Common myeloid progenitor, CD34-positive (primary cell): Measurements from ENCODE around the gene LSAMP.

Source experiments
- CTCF ChIA-PET: fragments of 350-600 bp; sonication (Branson Sonifier 250); formaldehyde crosslinking; loops from one replicate; lab custom pipeline; 2021; ENCODE audit warnings: antibody characterized with exemption; lab: Charles Lee
- POLR2A ChIA-PET: fragments of 350-600 bp; sonication (Branson Sonifier 250); formaldehyde crosslinking; loops from one replicate; lab custom pipeline; 2021; ENCODE audit warnings: antibody characterized with exemption; lab: Charles Lee
- DNase-seq, 3 donors: peaks; one replicate each; pipeline versions ENCODE4 v3.0.0 to v3.0.0-alpha.2; 2013
- H3K27ac ChIP-seq, 2 experiments: 1 replicate in 1 of 2; 2 replicates in 1 of 2; pipeline ENCODE4 v1.7.0; 2013; ENCODE audit warnings: inconsistent platforms in 2 of 2, low read length in 2 of 2, mild to moderate bottlenecking in 2 of 2, low read depth in 1 of 2, moderate library complexity in 1 of 2; ENCODE audit not compliant: severe bottlenecking in 2 of 2, insufficient read depth in 1 of 2, poor library complexity in 1 of 2
- H3K27me3 ChIP-seq, 5 experiments: replicated peaks in 2 of 5; 1 replicate in 3 of 5; 2 replicates in 2 of 5; pipeline versions ENCODE4 v1.6.1 to v1.7.0; 2013; ENCODE audit warnings: low read length in 4 of 5, mild to moderate bottlenecking in 2 of 5, moderate library complexity in 2 of 5, inconsistent platforms in 1 of 5; ENCODE audit not compliant: insufficient read depth in 5 of 5, control insufficient read depth in 4 of 5
- H3K36me3 ChIP-seq, 4 experiments: 1 replicate in 2 of 4; 2 replicates in 2 of 4; pipeline versions ENCODE4 v1.6.1 to v1.7.0; 2013; ENCODE audit warnings: low read length in 3 of 4, control low read depth in 1 of 4, mild to moderate bottlenecking in 1 of 4; ENCODE audit not compliant: control insufficient read depth in 4 of 4, insufficient read depth in 4 of 4
- H3K4me1 ChIP-seq, 4 experiments: 1 replicate in 3 of 4; 2 replicates in 1 of 4; pipeline versions ENCODE4 v1.6.1 to v1.7.1; 2013; ENCODE audit warnings: low read length in 3 of 4, mild to moderate bottlenecking in 3 of 4, control low read depth in 1 of 4, inconsistent platforms in 1 of 4, moderate library complexity in 1 of 4; ENCODE audit not compliant: control insufficient read depth in 4 of 4, insufficient read depth in 4 of 4; ENCODE audit errors: control extremely low read depth in 1 of 4
- H3K4me3 ChIP-seq, 7 experiments: 1 replicate in 4 of 7; 2 replicates in 3 of 7; pipeline versions ENCODE4 v1.5.1 to v1.7.0; 2013; ENCODE audit warnings: mild to moderate bottlenecking in 7 of 7, low read length in 6 of 7, moderate library complexity in 6 of 7, inconsistent platforms in 2 of 7, low read depth in 2 of 7, control low read depth in 1 of 7; ENCODE audit not compliant: insufficient read depth in 4 of 7, control insufficient read depth in 1 of 7; ENCODE audit errors: extremely low read depth in 1 of 7
- H3K9me3 ChIP-seq, 5 experiments: 1 replicate in 4 of 5; 2 replicates in 1 of 5; pipeline versions ENCODE4 v1.6.1 to v1.7.1; 2013; ENCODE audit warnings: low read length in 4 of 5, mild to moderate bottlenecking in 2 of 5, inconsistent platforms in 1 of 5, low read depth in 1 of 5, moderate library complexity in 1 of 5; ENCODE audit not compliant: control insufficient read depth in 4 of 5, insufficient read depth in 2 of 5; ENCODE audit errors: control extremely low read depth in 1 of 5
- WGBS: methylation state at CpG from one replicate; pipeline ENCODE4 v1.1.5; 2013; ENCODE audit not compliant: insufficient coverage; 5-methylcytosine and 5-hydroxymethylcytosine counted together

LSAMP gene

GRCh38 chr3:116058844-116059243 is 386.4 kb downstream of the LSAMP start:
- WGBS, result 83% methylated on average over 2 of the region's 2 CpGs
- no peak overlapping the region for H3K27ac ChIP-seq
- no peaks in the 10 kb centered on the region for H3K27me3 ChIP-seq
- DNase-seq, result no peak
- no peaks in the 10 kb centered on the region for H3K9me3 ChIP-seq
- ChIA-PET POLR2A (no interaction called here), CTCF (no interaction called here)
- no peaks in the 10 kb centered on the region for H3K36me3 ChIP-seq
- H3K4me3 ChIP-seq, result no peak overlapping the region
- no peaks in the 10 kb centered on the region for H3K4me1 ChIP-seq

- no peak overlapping the region for H3K27ac ChIP-seq
- H3K9me3 ChIP-seq, result no peaks in the 10 kb centered on the region
- no peaks in the 10 kb centered on the region for H3K27me3 ChIP-seq
- no peaks in the 10 kb centered on the region for H3K36me3 ChIP-seq
- no peaks in the 10 kb centered on the region for H3K4me1 ChIP-seq
- no peak overlapping the region for H3K4me3 ChIP-seq
- ChIA-PET POLR2A (no interaction called here), CTCF (no interaction called here)
- WGBS, result 100% methylated on average over 1 of the region's 1 CpG
- no peak for DNase-seq
These were observed 387.8 kb downstream of the LSAMP start for GRCh38 chr3:116057400-116058006.

- H3K4me1 ChIP-seq, result no peaks in the 10 kb centered on the region
- H3K9me3 ChIP-seq, result no peaks in the 10 kb centered on the region
- 100% methylated on average over 1 of the region's 2 CpGs for WGBS
- H3K27me3 ChIP-seq, result no peaks in the 10 kb centered on the region
- no peak overlapping the region for H3K4me3 ChIP-seq
- no peak for DNase-seq
- no peaks in the 10 kb centered on the region for H3K36me3 ChIP-seq
- H3K27ac ChIP-seq, result no peak overlapping the region
- ChIA-PET CTCF (no interaction called here), POLR2A (no interaction called here)
These were observed 389.0 kb downstream of the LSAMP start for GRCh38 chr3:116056280-116056679.

GRCh38 chr3:116053017-116053416 is 392.3 kb downstream of the LSAMP start:
- DNase-seq, result no peak
- Histone ChIP-seq H3K4me1 (no peaks in the 10 kb centered on the region), H3K9me3 (no peaks in the 10 kb centered on the region), H3K36me3 (no peaks in the 10 kb centered on the region), H3K27ac (no peak overlapping the region), H3K4me3 (no peak overlapping the region), H3K27me3 (no peaks in the 10 kb centered on the region)
- ChIA-PET CTCF (no interaction called here), POLR2A (no interaction called here)

GRCh38 chr3:116052602-116053001 is 392.7 kb downstream of the LSAMP start:
- POLR2A ChIA-PET, result no interaction called here
- H3K27ac ChIP-seq, result no peak overlapping the region
- 100% methylated on average over 1 of the region's 3 CpGs for WGBS

GRCh38 chr3:116051586-116051985 is 393.7 kb downstream of the LSAMP start:
- POLR2A ChIA-PET, result no interaction called here
- CTCF ChIA-PET, result no interaction called here
- H3K4me1 ChIP-seq, result no peaks in the 10 kb centered on the region
- WGBS, result 83% methylated on average over 1 of the region's 3 CpGs
- H3K27me3 ChIP-seq, result no peaks in the 10 kb centered on the region
- no peak for DNase-seq
- no peaks in the 10 kb centered on the region for H3K9me3 ChIP-seq
- no peak overlapping the region for H3K4me3 ChIP-seq
- H3K36me3 ChIP-seq, result no peaks in the 10 kb centered on the region
- H3K27ac ChIP-seq, result no peak overlapping the region

More at GRCh38 chr3:116052602-116053001, 392.7 kb downstream of the LSAMP start:
- CTCF ChIA-PET, result no interaction called here
- no peak overlapping the region for H3K4me3 ChIP-seq
- no peaks in the 10 kb centered on the region for H3K4me1 ChIP-seq
- no peaks in the 10 kb centered on the region for H3K27me3 ChIP-seq
- no peaks in the 10 kb centered on the region for H3K9me3 ChIP-seq
- no peak for DNase-seq
- H3K36me3 ChIP-seq, result no peaks in the 10 kb centered on the region

- Histone ChIP-seq H3K27me3 (no peaks in the 10 kb centered on the region), H3K4me3 (no peak overlapping the region), H3K36me3 (no peaks in the 10 kb centered on the region), H3K9me3 (no peaks in the 10 kb centered on the region), H3K27ac (no peak overlapping the region), H3K4me1 (no peaks in the 10 kb centered on the region)
- DNase-seq, result no peak
- 89% methylated on average over 4 of the region's 4 CpGs for WGBS
- CTCF ChIA-PET, result no interaction called here
- POLR2A ChIA-PET, result no interaction called here
These were observed 394.2 kb downstream of the LSAMP start for GRCh38 chr3:116051040-116051439.
